ENCODE results near the gene PTPRD. TPM values are rescaled to one million over a fixed set of nuclear protein-coding genes. Genes with fewer than 3 reads are reported as not detected.

Gene PTPRD
- total and polyA plus RNA-seq, 2 experiments from 2014 or later = 11.5 to 58.0 TPM

DNA sequence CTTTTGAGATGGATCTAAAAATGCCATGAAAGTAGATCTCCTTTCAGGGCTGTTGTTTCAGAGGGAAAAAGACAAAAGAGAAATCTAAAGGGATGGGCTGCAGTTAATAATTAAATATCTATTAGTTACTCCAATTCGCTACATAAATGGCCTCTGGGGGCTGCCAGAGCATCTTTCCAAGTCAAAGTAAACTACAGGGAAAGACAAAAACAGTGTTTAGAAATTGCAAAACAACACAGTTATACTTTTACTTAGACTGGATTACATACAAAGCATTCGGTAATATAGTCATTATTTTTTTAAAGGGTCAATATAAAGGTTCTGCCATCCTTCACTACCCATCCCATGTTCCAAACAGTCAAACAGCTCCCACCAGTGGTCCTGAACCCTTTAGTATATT is 1959.7 kb downstream of the PTPRD start:
- ATAC-seq (no peak), DNase-seq (ENCODE audit: low spot score) (no peak)
- no peaks in the 10 kb centered on the region; the same call in 2 of the 3 replicates for H3K9me3 Mint-ChIP-seq
- Histone ChIP-seq H3K27ac (ENCODE audit: low read depth) (no peak overlapping the region), H3K9me2 (ENCODE audit: insufficient read depth) (no peaks in the 10 kb centered on the region), H3K27me3 (ENCODE audit: insufficient read depth) (no peaks in the 10 kb centered on the region), H3K4me2 (no peak overlapping the region), H3F3A (replicated peaks; ENCODE audit: low read depth) (no peaks in the 10 kb centered on the region), H4K20me1 (replicated peaks; ENCODE audit: insufficient read depth) (no peaks in the 10 kb centered on the region), H3K4me1 (ENCODE audit: insufficient read depth) (peaks cover 19% of the 10 kb centered on the region; the same call in 1 of the 2 replicates), H3K4me3 (no peak overlapping the region), H3K36me3 (ENCODE audit: insufficient read depth) (no peaks in the 10 kb centered on the region), H2AFZ (no peak overlapping the region), H3K79me2 (replicated peaks; ENCODE audit: insufficient read depth) (no peaks in the 10 kb centered on the region; the same call in none of the 2 replicates)
- TF ChIP-seq, protein P1, sequence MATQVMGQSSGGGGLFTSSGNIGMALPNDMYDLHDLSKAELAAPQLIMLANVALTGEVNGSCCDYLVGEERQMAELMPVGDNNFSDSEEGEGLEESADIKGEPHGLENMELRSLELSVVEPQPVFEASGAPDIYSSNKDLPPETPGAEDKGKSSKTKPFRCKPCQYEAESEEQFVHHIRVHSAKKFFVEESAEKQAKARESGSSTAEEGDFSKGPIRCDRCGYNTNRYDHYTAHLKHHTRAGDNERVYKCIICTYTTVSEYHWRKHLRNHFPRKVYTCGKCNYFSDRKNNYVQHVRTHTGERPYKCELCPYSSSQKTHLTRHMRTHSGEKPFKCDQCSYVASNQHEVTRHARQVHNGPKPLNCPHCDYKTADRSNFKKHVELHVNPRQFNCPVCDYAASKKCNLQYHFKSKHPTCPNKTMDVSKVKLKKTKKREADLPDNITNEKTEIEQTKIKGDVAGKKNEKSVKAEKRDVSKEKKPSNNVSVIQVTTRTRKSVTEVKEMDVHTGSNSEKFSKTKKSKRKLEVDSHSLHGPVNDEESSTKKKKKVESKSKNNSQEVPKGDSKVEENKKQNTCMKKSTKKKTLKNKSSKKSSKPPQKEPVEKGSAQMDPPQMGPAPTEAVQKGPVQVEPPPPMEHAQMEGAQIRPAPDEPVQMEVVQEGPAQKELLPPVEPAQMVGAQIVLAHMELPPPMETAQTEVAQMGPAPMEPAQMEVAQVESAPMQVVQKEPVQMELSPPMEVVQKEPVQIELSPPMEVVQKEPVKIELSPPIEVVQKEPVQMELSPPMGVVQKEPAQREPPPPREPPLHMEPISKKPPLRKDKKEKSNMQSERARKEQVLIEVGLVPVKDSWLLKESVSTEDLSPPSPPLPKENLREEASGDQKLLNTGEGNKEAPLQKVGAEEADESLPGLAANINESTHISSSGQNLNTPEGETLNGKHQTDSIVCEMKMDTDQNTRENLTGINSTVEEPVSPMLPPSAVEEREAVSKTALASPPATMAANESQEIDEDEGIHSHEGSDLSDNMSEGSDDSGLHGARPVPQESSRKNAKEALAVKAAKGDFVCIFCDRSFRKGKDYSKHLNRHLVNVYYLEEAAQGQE (IDR thresholded peaks at IDR 0.05; ENCODE audit: unreplicated experiment) = no peak
- TF ChIP-seq JUNB (IDR thresholded peaks at IDR 0.05; ENCODE audit: unreplicated experiment) (no peak), STAT1 (IDR thresholded peaks at IDR 0.05; ENCODE audit: unreplicated experiment) (no peak), ZNF114 (CRISPR knock-in tag; IDR thresholded peaks at IDR 0.05) (no peak), EZH2phosphoT487 (IDR thresholded peaks at IDR 0.05; ENCODE audit: unreplicated experiment) (no peak), NANOG (IDR thresholded peaks at IDR 0.05; ENCODE audit: borderline replicate concordance) (no peak), EZH2 (IDR thresholded peaks at IDR 0.05; ENCODE audit: low read depth, unreplicated experiment) (no peak)
- TF ChIP-seq, protein P2, sequence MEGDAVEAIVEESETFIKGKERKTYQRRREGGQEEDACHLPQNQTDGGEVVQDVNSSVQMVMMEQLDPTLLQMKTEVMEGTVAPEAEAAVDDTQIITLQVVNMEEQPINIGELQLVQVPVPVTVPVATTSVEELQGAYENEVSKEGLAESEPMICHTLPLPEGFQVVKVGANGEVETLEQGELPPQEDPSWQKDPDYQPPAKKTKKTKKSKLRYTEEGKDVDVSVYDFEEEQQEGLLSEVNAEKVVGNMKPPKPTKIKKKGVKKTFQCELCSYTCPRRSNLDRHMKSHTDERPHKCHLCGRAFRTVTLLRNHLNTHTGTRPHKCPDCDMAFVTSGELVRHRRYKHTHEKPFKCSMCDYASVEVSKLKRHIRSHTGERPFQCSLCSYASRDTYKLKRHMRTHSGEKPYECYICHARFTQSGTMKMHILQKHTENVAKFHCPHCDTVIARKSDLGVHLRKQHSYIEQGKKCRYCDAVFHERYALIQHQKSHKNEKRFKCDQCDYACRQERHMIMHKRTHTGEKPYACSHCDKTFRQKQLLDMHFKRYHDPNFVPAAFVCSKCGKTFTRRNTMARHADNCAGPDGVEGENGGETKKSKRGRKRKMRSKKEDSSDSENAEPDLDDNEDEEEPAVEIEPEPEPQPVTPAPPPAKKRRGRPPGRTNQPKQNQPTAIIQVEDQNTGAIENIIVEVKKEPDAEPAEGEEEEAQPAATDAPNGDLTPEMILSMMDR (conservative IDR thresholded peaks at IDR 0.05; ENCODE audit: low read depth in 2 of 2) = peak in 1 of 2 experiments; percentile 15; a peak in 1 of 4 replicates
- H3K27ac Mint-ChIP-seq = no peak overlapping the region
- no peaks in the 10 kb centered on the region for H3K36me3 Mint-ChIP-seq (ENCODE audit: low read depth)
- H3K4me3 Mint-ChIP-seq = no peak overlapping the region
- H3K4me1 Mint-ChIP-seq = peaks cover 34% of the 10 kb centered on the region
- peaks cover 2% of the 10 kb centered on the region for H3K27me3 Mint-ChIP-seq (ENCODE audit: insufficient read depth, low read depth, poor library complexity)

DNA sequence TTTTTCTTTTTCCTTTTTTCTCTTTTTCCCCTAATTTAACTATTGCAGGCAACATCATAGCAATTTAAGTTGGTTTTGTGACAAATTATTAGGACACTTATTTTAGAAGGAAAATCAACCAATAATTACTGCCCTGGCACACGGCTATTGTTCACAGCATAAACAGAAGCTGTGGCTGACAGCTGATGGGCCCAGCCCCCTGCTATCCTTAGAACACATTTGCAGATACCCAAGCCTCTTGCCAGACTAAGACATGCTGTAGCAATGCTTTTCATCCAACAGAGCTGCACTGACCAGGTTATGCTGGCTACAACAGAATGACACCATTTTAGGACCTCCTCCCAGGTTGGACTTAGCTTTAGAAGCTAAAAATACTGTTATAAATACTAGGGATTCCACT is 1960.5 kb downstream of the PTPRD start:
- Histone ChIP-seq H3K4me3 (no peak overlapping the region), H3K27me3 (ENCODE audit: insufficient read depth) (no peaks in the 10 kb centered on the region), H3K4me1 (ENCODE audit: insufficient read depth) (peaks cover 19% of the 10 kb centered on the region; the same call in 1 of the 2 replicates), H3F3A (replicated peaks; ENCODE audit: low read depth) (no peaks in the 10 kb centered on the region), H3K4me2 (no peak overlapping the region), H3K36me3 (ENCODE audit: insufficient read depth) (no peaks in the 10 kb centered on the region), H4K20me1 (replicated peaks; ENCODE audit: insufficient read depth) (no peaks in the 10 kb centered on the region), H2AFZ (no peak overlapping the region), H3K79me2 (replicated peaks; ENCODE audit: insufficient read depth) (no peaks in the 10 kb centered on the region; the same call in none of the 2 replicates), H3K27ac (ENCODE audit: low read depth) (no peak overlapping the region), H3K9me2 (ENCODE audit: insufficient read depth) (no peaks in the 10 kb centered on the region)
- Mint-ChIP-seq H3K27me3 (ENCODE audit: insufficient read depth, low read depth, poor library complexity) (peaks cover 2% of the 10 kb centered on the region), H3K4me3 (no peak overlapping the region), H3K9me3 (no peaks in the 10 kb centered on the region), H3K27ac (no peak overlapping the region), H3K4me1 (peaks cover 36% of the 10 kb centered on the region), H3K36me3 (ENCODE audit: low read depth) (no peaks in the 10 kb centered on the region)
- DNase-seq (ENCODE audit: low spot score) (no peak), ATAC-seq (peak; percentile 47; the same call in 2 of the 3 replicates)
- TF ChIP-seq EZH2phosphoT487 (IDR thresholded peaks at IDR 0.05; ENCODE audit: unreplicated experiment) (no peak), EZH2 (IDR thresholded peaks at IDR 0.05; ENCODE audit: low read depth, unreplicated experiment) (no peak), JUNB (IDR thresholded peaks at IDR 0.05; ENCODE audit: unreplicated experiment) (no peak)
- TF ChIP-seq, protein P2 (conservative IDR thresholded peaks at IDR 0.05; ENCODE audit: low read depth in 2 of 2) = no peak
